ENCODE data around the gene KLHL13.
"Not testable (repeated sequence)": the region's sequence is repeated elsewhere in the genome, so short reads cannot be mapped to it uniquely, and the experiment has no call there.

Gene KLHL13

GRCh38 chrX:118116713-118117550 is at the start of gene KLHL13:
KLHL13 (minus strand) TSS chrX:118116810; CDS start chrX:118028473, 88,337 bp downstream.
- DNase-seq (ENCODE audit: low read depth in 2 of 2): peak in 1 of 2 experiments; percentile 2

- no peak for DNase-seq (ENCODE audit: low read depth in 2 of 2)
Observed at GRCh38 chrX:118164138-118164537, 47.5 kb upstream of the KLHL13 start.

GRCh38 chrX:118156953-118157608 is 40.5 kb upstream of the KLHL13 start:
- no peak for DNase-seq (ENCODE audit: low read depth in 2 of 2)

GRCh38 chrX:118156254-118156952 is 39.8 kb upstream of the KLHL13 start:
- DNase-seq (ENCODE audit: low read depth in 2 of 2): no peak

- DNase-seq (ENCODE audit: low read depth in 2 of 2): no peak
Observed at GRCh38 chrX:118153270-118153669, 36.7 kb upstream of the KLHL13 start.

- no peak for DNase-seq (ENCODE audit: low read depth in 2 of 2)
Observed at GRCh38 chrX:118152721-118153120, 36.1 kb upstream of the KLHL13 start.

GRCh38 chrX:118148737-118149136 is 32.1 kb upstream of the KLHL13 start:
- no peak for DNase-seq (ENCODE audit: low read depth in 2 of 2)

GRCh38 chrX:118147771-118148170 is 31.2 kb upstream of the KLHL13 start:
- not testable (repeated sequence) for DNase-seq (ENCODE audit: low read depth in 2 of 2)

- no peak for DNase-seq (ENCODE audit: low read depth in 2 of 2)
Observed at GRCh38 chrX:118143578-118143977, 27.0 kb upstream of the KLHL13 start.

GRCh38 chrX:118131336-118131735 is 14.7 kb upstream of the KLHL13 start:
- no peak for DNase-seq (ENCODE audit: low read depth in 2 of 2)

- no peak for DNase-seq (ENCODE audit: low read depth in 2 of 2)
Observed at GRCh38 chrX:118129681-118130080, 13.1 kb upstream of the KLHL13 start.

- no peak for DNase-seq (ENCODE audit: low read depth in 2 of 2)
Observed at GRCh38 chrX:118128724-118129123, 12.1 kb upstream of the KLHL13 start.

GRCh38 chrX:118126286-118126685 is 9.7 kb upstream of the KLHL13 start:
- no peak for DNase-seq (ENCODE audit: low read depth in 2 of 2)

GRCh38 chrX:118124243-118124642 is 7.6 kb upstream of the KLHL13 start:
- DNase-seq (ENCODE audit: low read depth in 2 of 2): not testable (repeated sequence)

- no peak for DNase-seq (ENCODE audit: low read depth in 2 of 2)
Observed at GRCh38 chrX:118117741-118118140, 1.1 kb upstream of the KLHL13 start.

GRCh38 chrX:118115953-118116712 is 477 bp downstream of the KLHL13 start:
- DNase-seq (ENCODE audit: low read depth in 2 of 2): no peak

- no peak for DNase-seq (ENCODE audit: low read depth in 2 of 2)
Observed at GRCh38 chrX:118114971-118115370, 1.6 kb downstream of the KLHL13 start.

- no peak for DNase-seq (ENCODE audit: low read depth in 2 of 2)
Observed at GRCh38 chrX:118109065-118109464, 7.5 kb downstream of the KLHL13 start.

GRCh38 chrX:118108304-118108703 is 8.3 kb downstream of the KLHL13 start:
- no peak for DNase-seq (ENCODE audit: low read depth in 2 of 2)

GRCh38 chrX:118100091-118100490 is 16.5 kb downstream of the KLHL13 start:
- no peak for DNase-seq (ENCODE audit: low read depth in 2 of 2)

- DNase-seq (ENCODE audit: low read depth in 2 of 2): no peak
Observed at GRCh38 chrX:118088084-118088483, 28.5 kb downstream of the KLHL13 start.

- no peak for DNase-seq (ENCODE audit: low read depth in 2 of 2)
Observed at GRCh38 chrX:118074196-118074595, 42.4 kb downstream of the KLHL13 start.

Measured in fibroblast of skin of left quadriceps (primary cell).